Measurements from ENCODE around the gene NR3C2. TPM values are rescaled to one million over a fixed set of nuclear protein-coding genes. Genes with fewer than 3 reads are reported as not detected.
"Not testable (repeated sequence)": the region's sequence is repeated elsewhere in the genome, so short reads cannot be mapped to it uniquely, and the experiment has no call there.

Gene NR3C2
- total RNA-seq, 1 experiment from 2014 or later, result 0.91 TPM

DNA sequence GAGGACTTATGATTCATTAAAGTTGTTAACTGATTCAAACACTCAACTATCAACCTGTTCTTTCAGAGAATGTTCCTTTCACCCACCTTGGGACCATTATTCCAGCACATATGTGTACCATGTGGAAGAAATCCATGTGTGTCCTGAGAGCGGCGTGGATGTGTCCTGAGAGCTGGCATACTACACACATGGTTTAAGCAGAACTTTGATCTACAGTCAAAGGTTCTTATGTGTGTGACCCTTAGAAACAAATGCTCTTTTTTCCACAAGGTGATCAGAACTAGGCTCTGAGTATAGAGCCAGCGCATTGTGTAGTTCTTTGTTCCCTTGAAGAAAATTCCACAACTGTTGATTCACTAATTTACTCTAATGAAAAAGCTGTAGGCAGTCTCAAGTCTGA lies 332.0 kb downstream of the NR3C2 start:
- DNase-seq (ENCODE audit: low read depth), result no peak
- in situ Hi-C loops (cut with HindIII; ENCODE audit: low pct_unique_long_range_greater_than_20kb, low sequenced_read_pairs), result no loop called here

DNA sequence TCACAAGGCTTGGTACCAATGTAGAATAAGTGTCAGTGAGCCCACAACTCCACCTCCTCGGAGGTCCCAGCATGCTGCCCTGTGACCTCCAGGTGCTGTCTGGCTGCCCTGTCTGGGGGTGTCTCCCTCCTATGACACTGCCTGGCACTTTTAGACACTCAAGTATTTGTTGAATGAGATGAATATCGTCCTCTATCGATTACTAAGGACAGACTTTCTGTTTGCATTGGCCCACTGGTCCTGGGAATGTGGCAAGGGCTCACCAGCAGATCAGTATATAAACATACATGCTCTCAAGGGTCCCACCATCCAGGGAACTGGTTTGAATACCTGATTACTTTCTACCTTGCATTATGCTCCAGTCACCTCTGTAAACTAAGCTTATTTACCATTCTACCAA lies 333.0 kb downstream of the NR3C2 start:
- DNase-seq (ENCODE audit: low read depth), result no peak
- in situ Hi-C loops (cut with HindIII; ENCODE audit: low pct_unique_long_range_greater_than_20kb, low sequenced_read_pairs), result no loop called here

DNA sequence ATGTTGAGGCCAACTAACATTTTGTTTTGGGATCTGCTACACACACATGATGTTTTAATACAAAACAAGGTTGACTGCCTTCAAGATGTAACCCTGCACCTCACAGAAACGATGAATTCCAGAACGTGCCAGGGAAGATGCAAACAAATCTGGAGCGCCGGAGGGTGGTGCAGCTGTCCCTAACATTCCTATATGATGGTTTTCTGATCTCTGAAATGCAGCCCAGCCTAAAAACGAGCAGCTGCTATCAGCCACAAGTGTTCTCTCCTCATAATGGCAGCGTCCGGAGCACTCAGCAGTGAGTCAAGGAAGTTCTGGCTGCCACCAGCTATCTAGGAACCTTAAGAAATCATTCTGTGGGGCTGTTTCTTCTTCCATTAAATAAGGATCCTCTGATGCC lies 333.4 kb downstream of the NR3C2 start:
- in situ Hi-C loops (cut with HindIII; ENCODE audit: low pct_unique_long_range_greater_than_20kb, low sequenced_read_pairs), result no loop called here
- DNase-seq (ENCODE audit: low read depth), result no peak

DNA sequence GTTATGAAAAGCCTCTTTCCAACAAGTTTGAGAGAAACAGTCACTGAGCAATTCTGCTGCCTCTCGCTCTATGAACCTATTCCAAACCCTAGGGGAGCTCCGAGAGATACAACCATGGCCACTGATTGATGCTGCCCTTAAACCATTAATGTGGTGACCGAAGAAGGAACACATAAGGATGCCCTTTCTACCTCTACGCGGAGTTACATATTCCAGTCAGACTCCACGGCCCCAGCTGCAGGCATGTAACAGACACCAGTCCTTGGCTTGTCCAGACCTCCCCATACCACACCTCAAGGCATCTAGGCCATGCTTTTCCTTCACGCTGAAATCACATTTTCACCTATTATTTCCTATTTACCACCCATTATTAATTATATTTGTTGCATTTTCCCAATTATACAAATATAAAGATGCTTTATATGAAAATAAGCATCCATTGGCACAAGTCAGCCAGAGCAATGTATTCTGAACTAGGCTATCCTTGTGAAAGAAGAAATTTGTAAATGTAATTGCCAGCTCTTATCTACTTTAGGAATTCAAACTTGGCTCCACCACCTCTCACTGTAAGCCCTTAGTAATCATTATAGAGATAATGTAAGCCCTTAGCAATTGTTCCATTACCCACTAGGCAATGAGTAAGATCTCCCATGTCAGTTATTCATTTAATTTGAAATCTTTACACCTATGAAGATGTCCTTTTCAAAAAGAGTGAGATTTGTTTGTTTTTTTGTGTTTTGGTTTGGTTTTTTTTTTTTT lies 338.4 kb downstream of the NR3C2 start:
- in situ Hi-C loops (cut with HindIII; ENCODE audit: low pct_unique_long_range_greater_than_20kb, low sequenced_read_pairs), result no loop called here

DNA sequence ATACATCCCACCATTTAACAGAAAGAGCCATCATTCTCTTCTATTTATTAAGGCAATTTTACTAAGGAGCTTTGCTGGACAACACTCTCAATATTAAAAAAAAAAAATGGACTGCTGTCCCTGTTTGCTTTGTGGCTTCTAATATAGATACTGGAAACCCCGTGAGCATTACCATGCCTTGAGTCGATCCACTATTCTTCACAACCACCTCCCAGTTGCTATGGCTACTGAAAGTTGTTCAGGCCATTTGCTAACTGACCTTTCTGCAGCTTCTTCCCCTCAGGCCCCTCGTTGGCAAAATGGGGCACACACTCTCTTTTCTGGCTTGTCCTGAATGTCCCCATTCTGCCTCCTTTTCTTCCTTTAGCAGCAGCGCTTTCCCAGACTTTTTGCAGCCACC lies 340.4 kb downstream of the NR3C2 start:
- in situ Hi-C loops (cut with HindIII; ENCODE audit: low pct_unique_long_range_greater_than_20kb, low sequenced_read_pairs), result no loop called here

More for the DNA sequence above, 338.4 kb downstream of the NR3C2 start:
- no peak for DNase-seq (ENCODE audit: low read depth)

DNA sequence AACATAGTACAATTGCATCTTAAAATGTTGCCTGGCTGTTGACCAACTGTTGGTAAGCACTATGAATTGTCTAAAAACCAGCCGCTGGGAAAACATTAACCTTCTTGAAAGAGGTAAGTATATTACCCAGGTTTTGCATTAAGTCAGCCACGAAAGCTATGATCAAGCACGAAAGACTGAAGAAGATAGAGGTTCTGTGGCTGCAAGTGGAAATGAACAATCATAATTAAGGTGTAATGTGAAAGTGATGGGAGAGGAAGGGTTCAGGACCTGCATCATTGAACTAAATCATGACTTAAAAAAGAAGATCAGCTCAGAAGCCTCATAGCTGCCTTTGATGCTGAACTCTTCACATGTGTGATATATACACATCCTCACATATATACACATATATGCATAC lies 341.0 kb downstream of the NR3C2 start:
- in situ Hi-C loops (cut with HindIII; ENCODE audit: low pct_unique_long_range_greater_than_20kb, low sequenced_read_pairs), result no loop called here
- DNase-seq (ENCODE audit: low read depth), result no peak

More for the DNA sequence above, 340.4 kb downstream of the NR3C2 start:
- no peak for DNase-seq (ENCODE audit: low read depth)

DNA sequence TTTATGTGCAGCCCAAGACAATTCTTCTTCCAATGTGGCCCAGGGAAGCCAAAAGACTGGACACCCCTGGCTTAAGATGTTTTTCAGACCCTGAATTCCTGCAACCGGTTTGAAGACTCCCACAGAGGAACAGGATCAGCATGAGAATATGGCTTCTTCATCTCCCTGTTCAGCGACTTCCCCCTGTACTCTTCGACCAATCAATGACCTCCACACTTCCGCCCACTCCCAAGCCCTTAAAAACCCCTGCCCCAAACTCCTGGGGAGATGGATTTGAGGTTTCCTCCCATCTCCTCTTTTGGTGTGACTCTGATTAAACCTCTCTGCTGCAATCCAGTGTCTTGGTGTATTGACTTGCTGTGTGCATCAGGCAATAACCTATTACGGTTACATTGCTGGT lies 344.4 kb downstream of the NR3C2 start:
- in situ Hi-C loops (cut with HindIII; ENCODE audit: low pct_unique_long_range_greater_than_20kb, low sequenced_read_pairs), result no loop called here
- DNase-seq (ENCODE audit: low read depth), result no peak

DNA sequence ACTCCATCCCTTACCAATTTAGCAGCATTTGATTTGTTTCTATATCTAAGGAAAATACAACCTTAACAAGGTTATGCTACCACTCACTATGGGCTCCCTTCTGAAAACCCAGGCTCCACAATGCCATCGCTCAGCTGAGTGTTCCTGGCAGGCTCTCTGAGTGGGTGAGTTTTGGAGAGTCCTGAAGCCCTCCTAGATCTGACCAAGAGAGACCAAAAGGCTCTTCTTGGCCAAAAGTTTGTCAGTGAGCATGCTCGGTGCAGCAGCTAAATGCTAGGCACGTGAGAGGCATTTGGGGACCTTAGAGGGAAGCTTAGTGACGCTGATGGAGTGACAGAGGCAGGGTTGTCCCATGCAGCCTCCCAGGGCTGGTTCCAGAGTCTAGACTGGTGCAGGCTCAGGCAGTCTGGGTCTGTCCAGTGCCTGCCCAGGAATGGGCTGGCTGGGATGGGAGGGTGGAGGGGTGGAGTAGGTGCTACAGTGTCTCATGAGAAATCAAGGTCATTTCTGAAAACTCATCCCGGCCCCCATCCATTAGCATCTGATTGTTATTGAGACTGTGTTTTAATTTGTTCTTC lies 346.8 kb downstream of the NR3C2 start:
- no peak for DNase-seq (ENCODE audit: low read depth)
- in situ Hi-C loops (cut with HindIII; ENCODE audit: low pct_unique_long_range_greater_than_20kb, low sequenced_read_pairs), result no loop called here

DNA sequence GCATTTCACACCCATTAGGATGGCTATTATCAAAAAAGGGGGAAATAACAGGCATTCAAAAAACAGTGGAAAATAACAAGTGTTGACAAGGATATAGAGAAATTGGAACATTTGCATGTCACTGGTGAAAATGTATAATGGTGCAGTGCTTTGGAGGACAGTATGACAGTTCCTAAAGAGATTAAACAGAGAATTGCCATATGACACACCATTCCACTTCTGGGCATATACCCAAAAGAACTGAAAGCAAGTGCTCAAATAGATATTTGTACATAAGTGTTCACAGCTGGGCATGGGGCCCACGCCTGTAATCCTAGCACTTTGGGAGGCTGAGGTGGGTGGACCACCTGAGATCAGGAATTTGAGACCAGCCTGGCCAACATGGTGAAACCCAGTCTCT lies 348.1 kb downstream of the NR3C2 start:
- in situ Hi-C loops (cut with HindIII; ENCODE audit: low pct_unique_long_range_greater_than_20kb, low sequenced_read_pairs), result no loop called here
- DNase-seq (ENCODE audit: low read depth), result no peak

DNA sequence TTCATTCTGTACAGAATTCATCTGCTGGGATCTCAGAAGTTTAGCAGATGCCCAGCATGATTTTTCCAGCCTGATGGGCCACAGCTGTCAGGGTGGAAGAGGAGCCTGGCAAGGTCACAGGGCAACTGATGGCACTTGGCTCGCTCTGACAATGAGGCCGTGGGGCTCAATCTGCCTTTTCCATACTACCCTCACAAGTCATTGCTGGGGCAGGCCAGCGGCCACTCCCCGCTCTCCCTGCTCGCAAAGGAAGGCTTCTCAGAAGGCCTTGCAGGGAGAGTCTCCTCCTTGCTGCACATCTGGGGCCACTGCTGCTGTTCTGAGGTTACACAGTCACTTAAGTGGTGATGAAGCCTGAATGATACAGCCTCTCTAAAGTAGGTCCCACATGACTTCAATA lies 349.1 kb downstream of the NR3C2 start:
- DNase-seq (ENCODE audit: low read depth), result no peak
- in situ Hi-C loops (cut with HindIII; ENCODE audit: low pct_unique_long_range_greater_than_20kb, low sequenced_read_pairs), result no loop called here

DNA sequence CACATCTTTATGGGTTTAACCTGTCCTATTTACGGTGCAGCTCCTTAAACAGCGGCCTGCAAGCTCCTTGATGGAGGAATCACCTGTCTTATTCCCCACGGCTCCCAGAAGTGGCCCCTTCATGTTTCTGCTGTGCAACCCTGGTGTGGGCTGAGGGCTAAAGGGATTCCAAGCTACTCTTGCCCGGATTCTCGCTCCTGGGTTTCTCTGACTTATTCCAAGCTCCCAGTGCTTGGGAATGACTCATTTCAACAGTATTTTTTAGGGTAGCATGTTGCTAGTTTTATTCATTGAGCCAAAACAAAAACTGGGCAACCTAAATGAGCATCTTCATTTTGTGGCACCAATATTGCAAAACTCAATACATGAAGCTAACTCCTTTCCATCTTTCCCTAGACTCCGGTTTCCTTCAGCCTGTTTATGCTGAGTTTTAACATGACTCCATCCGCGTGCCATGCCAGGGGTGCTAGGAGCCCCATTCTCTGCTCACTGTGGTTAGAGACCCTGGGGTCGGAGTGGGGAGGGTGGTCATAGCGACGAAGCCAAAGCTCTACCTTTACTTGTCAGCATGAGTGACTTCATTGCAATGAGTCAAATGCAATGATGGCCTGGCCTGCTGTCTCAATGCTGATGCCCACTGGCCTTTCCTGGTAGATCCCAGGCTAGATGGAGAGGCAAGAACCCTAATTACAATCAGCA lies 349.7 kb downstream of the NR3C2 start:
- no peak for DNase-seq (ENCODE audit: low read depth)
- in situ Hi-C loops (cut with HindIII; ENCODE audit: low pct_unique_long_range_greater_than_20kb, low sequenced_read_pairs), result no loop called here

DNA sequence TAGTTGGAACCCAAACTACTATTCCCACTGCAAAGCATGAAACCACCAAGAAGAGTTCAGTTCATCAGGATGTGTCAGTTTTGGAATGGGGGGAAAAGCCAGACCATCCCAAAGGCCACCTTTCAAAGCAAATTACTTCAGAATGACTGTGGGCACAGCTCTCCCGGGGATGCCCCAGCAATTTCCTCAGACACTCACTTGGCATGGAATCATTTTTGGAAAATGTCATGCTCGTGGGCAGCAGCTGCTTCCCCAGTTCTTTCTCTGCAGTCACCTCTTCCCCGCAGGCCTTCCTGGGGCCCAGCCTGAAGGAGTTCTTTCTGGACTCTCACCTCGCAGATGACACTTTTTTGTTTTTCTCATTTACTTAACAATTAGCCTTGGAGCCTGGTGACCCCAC lies 350.3 kb downstream of the NR3C2 start:
- in situ Hi-C loops (cut with HindIII; ENCODE audit: low pct_unique_long_range_greater_than_20kb, low sequenced_read_pairs), result no loop called here

DNA sequence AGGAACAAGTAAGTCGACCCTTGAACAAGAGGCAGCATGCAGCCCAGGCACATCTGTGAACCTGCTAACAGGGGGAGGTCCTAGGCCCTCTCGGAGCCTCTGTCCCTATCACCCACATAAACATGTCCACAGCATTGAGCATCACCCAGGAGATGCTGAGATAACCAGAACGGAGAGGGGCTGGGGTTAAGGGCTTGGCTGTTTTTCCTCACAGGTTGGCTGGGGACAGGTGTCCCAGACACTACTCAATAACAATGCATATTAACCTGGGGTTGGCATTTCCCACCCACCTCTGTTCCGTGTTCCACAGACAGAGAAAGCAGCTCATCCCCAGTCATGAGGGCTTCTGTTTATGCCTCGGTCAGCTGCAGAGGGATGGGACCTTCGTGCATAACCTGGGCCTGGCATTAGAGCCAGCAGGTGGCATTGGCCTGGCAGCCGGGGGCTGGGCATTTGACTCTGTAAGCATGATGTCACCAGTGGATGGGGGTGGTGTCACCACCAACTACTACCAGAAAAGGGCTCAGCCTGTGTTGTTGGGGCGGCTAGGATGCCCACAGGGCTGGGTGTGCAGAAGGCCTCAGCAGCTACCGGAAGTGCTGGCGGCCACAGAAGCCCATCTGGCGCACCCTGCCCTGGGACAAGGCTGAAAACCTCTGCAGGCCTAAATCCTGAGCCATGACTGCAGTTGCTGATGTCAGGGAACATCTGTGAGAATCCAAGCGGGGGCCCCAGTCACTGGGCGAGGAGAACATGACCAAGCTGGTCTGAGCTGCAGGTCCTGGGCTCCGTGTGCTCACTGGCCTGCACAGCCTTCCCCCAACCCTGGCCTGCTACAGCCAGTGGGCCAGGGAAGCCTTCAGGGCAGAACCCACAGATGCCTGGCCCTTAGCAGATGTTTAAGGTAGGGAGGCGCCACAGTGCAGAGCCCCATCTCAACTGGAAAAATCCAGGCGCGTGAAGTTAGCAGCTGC lies 351.4 kb downstream of the NR3C2 start:
- no peak for DNase-seq (ENCODE audit: low read depth)
- in situ Hi-C loops (cut with HindIII; ENCODE audit: low pct_unique_long_range_greater_than_20kb, low sequenced_read_pairs), result no loop called here

More for the DNA sequence above, 350.3 kb downstream of the NR3C2 start:
- DNase-seq (ENCODE audit: low read depth), result no peak

DNA sequence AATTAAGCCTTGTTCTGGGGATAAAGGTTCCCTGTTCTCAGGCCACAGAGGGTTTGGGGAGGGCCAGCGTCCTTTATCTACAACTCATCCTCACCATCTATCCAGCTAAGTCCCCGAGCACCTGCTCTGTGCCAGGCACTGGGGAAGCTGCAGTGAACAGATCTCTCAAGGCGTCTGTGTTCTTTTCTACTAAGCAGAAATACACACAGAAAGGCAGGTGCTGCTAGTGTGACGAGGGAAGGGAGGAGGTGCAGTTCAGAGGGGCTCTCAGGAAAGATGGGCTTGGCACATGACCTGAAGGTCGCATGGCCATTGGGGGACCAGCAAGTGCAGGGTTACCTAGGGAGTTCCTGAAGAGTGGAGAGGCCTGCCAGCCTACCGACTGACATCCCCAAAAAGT lies 352.2 kb downstream of the NR3C2 start:
- in situ Hi-C loops (cut with HindIII; ENCODE audit: low pct_unique_long_range_greater_than_20kb, low sequenced_read_pairs), result no loop called here
- no peak for DNase-seq (ENCODE audit: low read depth)

DNA sequence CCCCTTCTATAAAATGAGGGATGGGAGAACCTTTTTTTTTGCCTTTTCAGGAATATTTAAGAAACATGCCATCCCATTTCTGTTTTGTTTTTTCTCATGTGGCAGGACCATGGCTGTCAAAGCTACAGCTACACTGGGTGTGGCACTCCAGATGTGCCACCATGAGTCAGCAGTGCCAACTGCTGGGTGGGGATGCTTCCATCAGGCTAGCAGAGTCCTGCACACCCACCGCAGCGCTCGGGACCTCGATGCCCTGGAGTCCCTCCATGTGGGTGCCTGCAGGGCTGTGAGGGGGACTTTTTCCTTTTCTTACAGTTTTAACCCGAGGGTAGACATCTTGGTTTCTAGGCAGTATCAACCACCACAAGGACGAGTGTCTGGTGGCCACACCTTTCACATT lies 352.6 kb downstream of the NR3C2 start:
- DNase-seq (ENCODE audit: low read depth), result no peak
- in situ Hi-C loops (cut with HindIII; ENCODE audit: low pct_unique_long_range_greater_than_20kb, low sequenced_read_pairs), result no loop called here

DNA sequence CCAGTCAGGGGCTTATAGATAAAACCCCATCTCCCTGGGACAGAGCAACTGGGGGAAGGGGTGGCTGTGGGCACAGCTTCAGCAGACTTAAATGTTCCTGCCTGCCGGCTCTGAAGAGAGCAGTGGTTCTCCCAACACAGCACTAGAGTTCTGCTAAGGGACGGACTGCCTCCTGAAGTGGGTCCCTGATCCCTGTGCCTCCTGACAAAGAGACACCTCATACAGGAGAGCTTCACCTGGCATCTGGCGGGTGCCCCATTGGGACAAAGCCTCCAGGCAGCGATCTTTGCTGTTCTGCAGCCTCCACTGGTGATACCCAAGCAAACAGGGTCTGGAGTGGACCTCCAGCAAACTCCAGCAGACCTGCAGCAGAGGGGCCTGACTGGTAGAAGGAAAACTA lies 359.1 kb downstream of the NR3C2 start:
- DNase-seq (ENCODE audit: low read depth); in situ Hi-C loops (cut with HindIII; ENCODE audit: low pct_unique_long_range_greater_than_20kb, low sequenced_read_pairs): not testable (repeated sequence)

DNA sequence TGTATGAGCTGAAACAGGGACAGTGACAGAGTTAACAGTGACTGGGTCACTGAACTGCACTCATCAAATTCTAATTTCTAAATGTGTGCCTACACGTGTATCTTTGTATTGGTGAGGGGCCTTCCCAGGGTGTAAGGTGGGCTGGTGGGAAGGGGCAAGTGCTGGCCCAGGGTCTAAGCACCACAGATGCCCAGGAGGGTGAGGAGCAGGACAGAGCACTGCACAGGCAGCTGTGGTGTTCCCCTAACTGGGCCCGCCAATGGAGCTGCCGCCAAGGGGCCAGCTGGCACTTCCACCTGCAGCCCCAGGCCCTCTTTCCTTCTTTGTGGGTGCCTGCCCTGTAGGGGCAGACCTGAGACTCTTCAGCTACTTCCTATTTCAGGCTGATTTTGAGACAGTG lies 360.5 kb downstream of the NR3C2 start:
- no peak for DNase-seq (ENCODE audit: low read depth)
- in situ Hi-C loops (cut with HindIII; ENCODE audit: low pct_unique_long_range_greater_than_20kb, low sequenced_read_pairs), result no loop called here

DNA sequence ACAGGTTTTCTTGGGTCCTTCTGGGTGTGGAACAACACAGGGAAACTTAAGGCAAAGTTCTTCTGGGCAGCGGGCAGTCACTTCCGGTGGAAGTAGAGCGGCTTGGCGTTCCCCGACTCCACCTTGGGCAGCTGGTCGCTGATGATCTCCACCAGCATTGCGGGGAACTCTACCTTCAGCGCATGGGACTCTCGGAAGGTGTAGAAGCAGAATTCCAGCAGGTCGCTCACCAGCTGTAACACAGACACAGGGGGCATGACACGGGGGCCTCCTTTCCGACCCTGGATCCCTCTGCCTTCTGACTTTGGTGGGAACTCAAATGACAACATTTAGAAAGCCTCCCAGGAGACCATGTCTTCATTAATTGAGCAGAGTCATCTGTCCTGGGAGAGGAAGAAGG lies 360.9 kb downstream of the NR3C2 start:
- DNase-seq (ENCODE audit: low read depth), result no peak
- in situ Hi-C loops (cut with HindIII; ENCODE audit: low pct_unique_long_range_greater_than_20kb, low sequenced_read_pairs), result no loop called here

Data from Caki2 (cell line).